Nephron (organoid): ENCODE measurements around the gene POFUT2.

Source experiments
- H3K27ac Mint-ChIP-seq, 3 experiments: 2 replicates each; pipeline ENCODE4 v1.8.0; 2020; ENCODE audit warnings: mixed read lengths in 3 of 3, mild to moderate bottlenecking in 2 of 3, moderate library complexity in 1 of 3
- H3K27me3 Mint-ChIP-seq: 2 replicates; pipeline ENCODE4 v1.8.0; 2021; ENCODE audit warnings: low read depth, mild to moderate bottlenecking, moderate library complexity, mixed read lengths
- H3K36me3 Mint-ChIP-seq: 2 replicates; pipeline ENCODE4 v1.8.0; 2020; ENCODE audit warnings: low read depth, mixed read lengths
- H3K4me1 Mint-ChIP-seq: 2 replicates; pipeline ENCODE4 v1.8.0; 2020; ENCODE audit warnings: mixed read lengths
- H3K4me3 Mint-ChIP-seq, 3 experiments: 2 replicates each; pipeline ENCODE4 v1.8.0; 2020; ENCODE audit warnings: mild to moderate bottlenecking in 3 of 3, mixed read lengths in 3 of 3, moderate library complexity in 2 of 3
- H3K9me3 Mint-ChIP-seq: 2 replicates; pipeline ENCODE4 v1.8.0; 2020; ENCODE audit warnings: mixed read lengths
- TF ChIP-seq, protein P1 (sequence below), 3 experiments: fragments of 200-600 bp; sonication (generic); IDR thresholded peaks; one replicate each; pipeline ENCODE4 v1.5.0; 2021; ENCODE audit warnings: antibody characterized with exemption in 3 of 3; ENCODE audit not compliant: unreplicated experiment in 3 of 3

The POFUT2 gene

DNA sequence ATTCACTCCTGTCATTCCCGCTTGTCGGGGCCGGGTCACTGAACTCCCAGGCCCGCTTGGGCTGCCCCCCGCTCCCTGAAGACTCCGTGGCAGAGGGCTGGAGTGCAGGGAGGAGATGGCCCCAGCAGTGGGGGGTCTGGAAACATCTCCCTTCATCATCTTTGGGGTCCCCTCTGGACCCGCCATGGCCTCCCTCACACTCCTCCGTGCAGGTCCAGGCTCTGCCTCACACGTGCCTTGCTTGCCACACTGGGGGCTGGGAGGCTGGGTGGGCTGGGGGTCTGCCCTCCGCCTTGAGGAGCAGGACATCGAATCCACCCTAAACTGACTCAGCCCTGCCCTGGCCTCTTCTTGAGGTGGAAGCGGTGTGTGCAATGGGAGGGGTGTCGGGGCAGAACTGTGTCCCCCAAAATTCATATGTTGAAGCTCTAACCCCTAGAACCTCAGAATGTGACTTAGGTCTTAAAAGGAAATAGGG, 35.2 kb downstream of the POFUT2 start:
- Mint-ChIP-seq H3K36me3 (no peaks in the 10 kb centered on the region), H3K27me3 (peaks cover 15% of the 10 kb centered on the region), H3K9me3 (peaks cover 11% of the 10 kb centered on the region), H3K4me3 (no peak overlapping the region), H3K27ac (no peak overlapping the region), H3K4me1 (peaks cover 30% of the 10 kb centered on the region)
- TF ChIP-seq, protein P1, sequence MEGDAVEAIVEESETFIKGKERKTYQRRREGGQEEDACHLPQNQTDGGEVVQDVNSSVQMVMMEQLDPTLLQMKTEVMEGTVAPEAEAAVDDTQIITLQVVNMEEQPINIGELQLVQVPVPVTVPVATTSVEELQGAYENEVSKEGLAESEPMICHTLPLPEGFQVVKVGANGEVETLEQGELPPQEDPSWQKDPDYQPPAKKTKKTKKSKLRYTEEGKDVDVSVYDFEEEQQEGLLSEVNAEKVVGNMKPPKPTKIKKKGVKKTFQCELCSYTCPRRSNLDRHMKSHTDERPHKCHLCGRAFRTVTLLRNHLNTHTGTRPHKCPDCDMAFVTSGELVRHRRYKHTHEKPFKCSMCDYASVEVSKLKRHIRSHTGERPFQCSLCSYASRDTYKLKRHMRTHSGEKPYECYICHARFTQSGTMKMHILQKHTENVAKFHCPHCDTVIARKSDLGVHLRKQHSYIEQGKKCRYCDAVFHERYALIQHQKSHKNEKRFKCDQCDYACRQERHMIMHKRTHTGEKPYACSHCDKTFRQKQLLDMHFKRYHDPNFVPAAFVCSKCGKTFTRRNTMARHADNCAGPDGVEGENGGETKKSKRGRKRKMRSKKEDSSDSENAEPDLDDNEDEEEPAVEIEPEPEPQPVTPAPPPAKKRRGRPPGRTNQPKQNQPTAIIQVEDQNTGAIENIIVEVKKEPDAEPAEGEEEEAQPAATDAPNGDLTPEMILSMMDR (IDR thresholded peaks at IDR 0.05; ENCODE audit: unreplicated experiment in 3 of 3) = no peak

DNA sequence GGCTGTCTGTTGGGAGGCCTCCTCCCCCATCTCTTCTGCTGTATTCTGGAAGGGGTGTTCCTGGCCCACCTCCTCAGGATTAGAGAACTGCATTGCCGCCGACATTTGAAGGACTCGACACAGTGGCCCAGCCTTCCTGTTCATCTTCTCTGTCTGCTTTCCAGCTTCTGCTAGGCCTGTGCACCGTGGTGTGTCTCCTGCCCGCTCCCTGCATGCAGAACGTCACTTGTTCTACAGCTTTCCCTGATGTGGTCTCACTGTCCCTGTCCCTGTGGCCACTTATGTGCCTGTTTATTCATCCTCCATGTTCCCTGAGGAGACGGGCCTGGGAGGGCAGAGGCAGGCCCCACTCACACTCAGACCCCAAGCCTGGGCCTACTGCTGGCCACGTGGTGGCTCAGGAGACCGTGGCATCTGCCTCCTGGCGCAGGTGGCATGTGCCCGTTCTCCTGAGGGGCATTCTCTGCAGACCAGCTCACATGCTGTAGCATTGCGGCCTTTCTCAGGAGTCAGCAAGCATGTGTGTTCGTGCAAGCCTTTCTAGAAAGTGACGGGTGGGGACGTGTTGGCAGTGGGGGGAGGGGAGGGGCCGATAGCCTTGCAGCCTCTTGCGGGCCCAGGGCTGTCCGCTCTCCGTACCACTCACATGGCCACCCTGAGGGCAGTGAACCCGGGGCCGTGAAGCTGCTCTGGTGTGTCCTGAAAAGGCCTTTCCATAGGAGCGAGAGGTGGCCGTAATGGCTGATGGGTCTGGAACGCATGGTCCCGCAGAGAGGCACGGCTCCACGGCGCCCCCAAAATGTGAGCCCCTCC, 35.9 kb downstream of the POFUT2 start:
- Mint-ChIP-seq H3K36me3 (no peaks in the 10 kb centered on the region), H3K4me1 (peaks cover 26% of the 10 kb centered on the region), H3K9me3 (peaks cover 11% of the 10 kb centered on the region), H3K4me3 (no peak overlapping the region), H3K27ac (no peak overlapping the region), H3K27me3 (peaks cover 16% of the 10 kb centered on the region)
- TF ChIP-seq, protein P1 (IDR thresholded peaks at IDR 0.05; ENCODE audit: unreplicated experiment in 3 of 3) = no peak

GRCh38 chr21:45250914-45251634, 36.6 kb downstream of the POFUT2 start:
- Mint-ChIP-seq H3K9me3 (peaks cover 11% of the 10 kb centered on the region), H3K36me3 (no peaks in the 10 kb centered on the region), H3K27ac (no peak overlapping the region), H3K4me1 (peaks cover 25% of the 10 kb centered on the region), H3K4me3 (no peak overlapping the region), H3K27me3 (peaks cover 14% of the 10 kb centered on the region)
- TF ChIP-seq, protein P1 (IDR thresholded peaks at IDR 0.05; ENCODE audit: unreplicated experiment in 3 of 3) = no peak

- no peak overlapping the region for H3K4me3 Mint-ChIP-seq
- no peaks in the 10 kb centered on the region for H3K36me3 Mint-ChIP-seq
- H3K27me3 Mint-ChIP-seq = peaks cover 14% of the 10 kb centered on the region
- TF ChIP-seq, protein P1 (IDR thresholded peaks at IDR 0.05; ENCODE audit: unreplicated experiment in 3 of 3) = no peak
- H3K9me3 Mint-ChIP-seq = peaks cover 11% of the 10 kb centered on the region
- peaks cover 25% of the 10 kb centered on the region for H3K4me1 Mint-ChIP-seq
- H3K27ac Mint-ChIP-seq = no peak overlapping the region
Observed at GRCh38 chr21:45250272-45250671, 37.4 kb downstream of the POFUT2 start.

GRCh38 chr21:45249626-45250025, 38.1 kb downstream of the POFUT2 start:
- H3K27ac Mint-ChIP-seq = peak overlapping the region in 1 of 3 experiments; percentile 2
- H3K36me3 Mint-ChIP-seq = no peaks in the 10 kb centered on the region
- peaks cover 14% of the 10 kb centered on the region for H3K27me3 Mint-ChIP-seq
- TF ChIP-seq, protein P1 (IDR thresholded peaks at IDR 0.05; ENCODE audit: unreplicated experiment in 3 of 3) = no peak
- H3K4me3 Mint-ChIP-seq = peak overlapping the region in 2 of 3 experiments; percentile 12 to 34
- H3K9me3 Mint-ChIP-seq = peaks cover 12% of the 10 kb centered on the region
- peaks cover 25% of the 10 kb centered on the region for H3K4me1 Mint-ChIP-seq
